Activated naive CD4-positive, alpha-beta T cell treated with anti-CD3 and anti-CD28 coated beads, Interleukin-2, amount 50 U/mL, for 24 hours (primary cell): ENCODE measurements around the gene SLC9A9.

ENCODE experiments used
- H3K27ac Mint-ChIP-seq: one replicate; pipeline ENCODE4 v1.8.0; 2021; ENCODE audit warnings: mild to moderate bottlenecking, mixed read lengths
- H3K27me3 Mint-ChIP-seq: one replicate; pipeline ENCODE4 v1.8.0; 2021; ENCODE audit warnings: mixed read lengths
- H3K36me3 Mint-ChIP-seq: one replicate; pipeline ENCODE4 v1.8.0; 2021; ENCODE audit warnings: mixed read lengths
- H3K4me1 Mint-ChIP-seq: one replicate; pipeline ENCODE4 v1.8.0; 2021; ENCODE audit warnings: mixed read lengths
- H3K4me3 Mint-ChIP-seq: one replicate; pipeline ENCODE4 v1.8.0; 2021; ENCODE audit warnings: mild to moderate bottlenecking, mixed read lengths
- H3K9me3 Mint-ChIP-seq: one replicate; pipeline ENCODE4 v1.8.0; 2021; ENCODE audit warnings: mixed read lengths

Gene SLC9A9

DNA sequence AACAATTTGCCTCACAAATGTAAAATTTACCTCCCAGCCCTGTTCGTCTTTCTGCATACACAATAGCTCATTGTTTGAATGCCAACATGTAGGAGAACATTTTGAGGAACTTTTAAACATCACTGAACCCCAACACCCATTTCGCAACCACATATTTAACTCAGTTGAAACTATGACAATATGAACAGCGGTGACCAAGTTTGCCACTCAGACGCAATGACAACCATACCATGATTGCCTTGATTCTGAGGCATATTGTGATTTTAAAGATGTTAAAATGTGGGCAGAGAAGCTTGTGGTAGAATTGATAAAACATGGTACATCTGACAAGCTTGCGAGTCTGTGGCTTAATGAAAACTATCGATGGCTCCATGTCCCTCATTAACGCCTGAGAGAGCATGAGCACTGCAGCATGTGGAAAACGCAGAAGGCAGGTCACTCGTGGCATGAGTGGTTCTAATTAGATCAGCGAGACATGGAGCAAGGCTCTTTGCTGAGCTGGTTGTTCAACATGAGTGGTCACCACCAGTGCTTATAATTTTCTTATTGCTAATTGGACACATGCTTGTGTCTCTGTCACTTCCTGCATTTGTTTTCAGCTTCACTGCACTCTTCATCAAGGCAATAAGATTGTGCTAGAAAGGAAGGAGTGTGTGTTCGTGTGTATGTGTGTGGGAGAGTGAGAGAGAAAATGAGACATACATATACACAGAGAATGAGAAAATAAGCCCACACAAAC, 611.9 kb downstream of the SLC9A9 start:
- Mint-ChIP-seq H3K27me3 (no peaks in the 10 kb centered on the region), H3K4me3 (no peak overlapping the region), H3K4me1 (peaks cover 23% of the 10 kb centered on the region), H3K9me3 (peaks cover 10% of the 10 kb centered on the region), H3K36me3 (peaks cover 9% of the 10 kb centered on the region), H3K27ac (peak overlapping the region; percentile 13)

DNA sequence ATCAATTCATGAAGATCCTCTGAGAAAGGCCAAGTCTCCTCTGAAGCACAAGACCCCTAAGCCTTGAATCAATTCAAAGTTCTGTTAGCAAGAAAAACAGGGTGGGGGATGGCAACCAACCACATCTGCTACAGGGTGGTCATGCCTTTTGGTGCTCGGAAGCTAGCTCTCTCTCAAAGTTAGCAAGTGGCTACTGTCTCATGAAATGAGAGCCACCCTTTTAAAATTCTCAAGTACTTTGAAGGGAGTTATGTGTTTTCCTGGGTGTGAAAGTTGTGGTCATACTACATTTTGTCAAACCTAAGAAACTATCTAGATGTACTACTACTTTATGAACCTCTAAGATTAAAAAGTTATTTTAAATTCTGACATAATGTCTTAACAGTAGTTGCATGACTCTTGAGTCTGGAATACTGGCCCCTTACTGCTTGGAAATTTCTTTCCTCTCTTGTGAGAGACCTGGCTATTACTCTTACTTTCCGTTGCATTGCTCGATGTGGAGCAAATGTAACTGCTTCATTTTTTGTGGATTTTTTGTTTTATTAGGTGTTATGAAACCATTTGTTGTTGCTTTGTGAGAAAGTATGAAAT, 612.6 kb downstream of the SLC9A9 start:
- peaks cover 9% of the 10 kb centered on the region for H3K36me3 Mint-ChIP-seq
- peaks cover 10% of the 10 kb centered on the region for H3K9me3 Mint-ChIP-seq
- H3K27ac Mint-ChIP-seq: no peak overlapping the region
- H3K4me1 Mint-ChIP-seq: peaks cover 16% of the 10 kb centered on the region
- H3K4me3 Mint-ChIP-seq: no peak overlapping the region
- H3K27me3 Mint-ChIP-seq: no peaks in the 10 kb centered on the region

GRCh38 chr3:143234526-143234925, 613.7 kb downstream of the SLC9A9 start:
- H3K36me3 Mint-ChIP-seq: peaks cover 9% of the 10 kb centered on the region
- peaks cover 10% of the 10 kb centered on the region for H3K9me3 Mint-ChIP-seq
- no peak overlapping the region for H3K27ac Mint-ChIP-seq
- H3K27me3 Mint-ChIP-seq: no peaks in the 10 kb centered on the region
- H3K4me3 Mint-ChIP-seq: no peak overlapping the region
- peaks cover 11% of the 10 kb centered on the region for H3K4me1 Mint-ChIP-seq

DNA sequence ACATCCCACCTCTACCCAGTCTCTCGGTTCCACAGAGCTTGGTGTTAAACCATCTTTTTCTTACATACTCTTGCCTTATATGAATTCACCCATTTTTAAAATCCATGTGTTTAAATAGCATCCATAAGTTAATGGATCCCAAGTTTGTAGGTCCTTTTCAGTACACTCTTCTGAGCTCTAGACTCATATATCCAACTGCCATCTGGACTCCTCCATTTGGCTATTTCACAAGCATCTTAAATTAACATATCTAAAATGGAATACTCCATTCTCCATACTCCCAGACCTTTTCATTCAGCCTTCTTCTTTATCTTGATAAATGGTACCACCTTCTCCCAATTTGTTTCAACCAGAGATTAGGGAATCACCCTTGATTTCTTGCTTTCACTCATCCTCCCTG, 615.3 kb downstream of the SLC9A9 start:
- Mint-ChIP-seq H3K4me3 (no peak overlapping the region), H3K36me3 (peaks cover 9% of the 10 kb centered on the region), H3K27ac (no peak overlapping the region), H3K4me1 (peaks cover 6% of the 10 kb centered on the region), H3K27me3 (no peaks in the 10 kb centered on the region), H3K9me3 (peaks cover 10% of the 10 kb centered on the region)

DNA sequence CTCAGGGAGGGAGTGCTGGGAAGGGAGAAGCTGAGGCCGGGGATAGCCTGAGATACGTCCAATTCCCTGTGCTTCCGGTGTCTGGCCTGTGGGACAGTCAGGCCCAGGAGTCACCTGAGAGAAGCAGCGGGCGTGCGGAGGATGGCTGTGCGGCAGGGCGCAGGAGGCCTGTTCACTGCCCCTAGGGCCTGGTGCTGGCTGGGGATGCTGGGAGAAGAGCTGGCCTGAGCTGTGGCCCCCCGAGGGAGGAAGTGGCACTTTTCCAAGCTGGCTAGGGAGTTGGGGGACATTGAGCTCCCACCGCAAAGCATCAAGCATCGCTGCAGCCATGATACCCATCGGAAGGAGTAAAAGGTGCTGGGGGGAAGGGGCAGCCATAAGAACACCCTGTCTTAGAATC, 619.9 kb downstream of the SLC9A9 start:
- no peaks in the 10 kb centered on the region for H3K4me1 Mint-ChIP-seq
- H3K4me3 Mint-ChIP-seq: no peak overlapping the region
- H3K9me3 Mint-ChIP-seq: no peaks in the 10 kb centered on the region
- H3K27ac Mint-ChIP-seq: no peak overlapping the region
- H3K36me3 Mint-ChIP-seq: no peaks in the 10 kb centered on the region
- no peaks in the 10 kb centered on the region for H3K27me3 Mint-ChIP-seq

GRCh38 chr3:143226678-143227291, 621.5 kb downstream of the SLC9A9 start:
- no peak overlapping the region for H3K27ac Mint-ChIP-seq
- H3K9me3 Mint-ChIP-seq: no peaks in the 10 kb centered on the region

DNA sequence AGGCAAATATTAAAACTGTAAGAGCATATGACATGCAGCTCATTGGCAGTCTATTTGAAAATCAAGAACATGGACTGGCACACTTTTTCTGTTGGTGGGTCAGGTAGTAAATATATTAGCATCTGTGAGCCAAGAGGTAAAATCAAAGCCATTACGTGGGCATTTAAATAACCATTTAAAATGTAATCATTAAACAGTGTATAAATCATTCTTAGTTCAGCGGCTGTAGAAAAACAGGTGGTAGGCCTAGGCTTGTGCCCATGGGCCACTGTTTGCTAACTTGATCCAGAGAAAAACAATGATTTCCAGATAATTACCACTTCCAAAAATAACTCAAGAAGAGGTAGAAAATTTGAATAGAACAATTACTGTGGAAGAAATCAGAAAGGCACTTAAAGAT, 623.6 kb downstream of the SLC9A9 start:
- Mint-ChIP-seq H3K4me3 (no peak overlapping the region), H3K27me3 (no peaks in the 10 kb centered on the region), H3K4me1 (peaks cover 6% of the 10 kb centered on the region), H3K9me3 (no peaks in the 10 kb centered on the region), H3K36me3 (no peaks in the 10 kb centered on the region), H3K27ac (no peak overlapping the region)

More at GRCh38 chr3:143226678-143227291, 621.5 kb downstream of the SLC9A9 start:
- Mint-ChIP-seq H3K4me1 (no peaks in the 10 kb centered on the region), H3K27me3 (no peaks in the 10 kb centered on the region), H3K4me3 (no peak overlapping the region), H3K36me3 (no peaks in the 10 kb centered on the region)

GRCh38 chr3:143222981-143223380, 625.3 kb downstream of the SLC9A9 start:
- Mint-ChIP-seq H3K4me3 (no peak overlapping the region), H3K27ac (no peak overlapping the region), H3K4me1 (peaks cover 12% of the 10 kb centered on the region), H3K9me3 (no peaks in the 10 kb centered on the region), H3K36me3 (no peaks in the 10 kb centered on the region), H3K27me3 (no peaks in the 10 kb centered on the region)

- Mint-ChIP-seq H3K4me3 (no peak overlapping the region), H3K36me3 (no peaks in the 10 kb centered on the region), H3K9me3 (no peaks in the 10 kb centered on the region), H3K27ac (no peak overlapping the region), H3K4me1 (peaks cover 17% of the 10 kb centered on the region), H3K27me3 (no peaks in the 10 kb centered on the region)
Observed at GRCh38 chr3:143222505-143222904, 625.8 kb downstream of the SLC9A9 start.

DNA sequence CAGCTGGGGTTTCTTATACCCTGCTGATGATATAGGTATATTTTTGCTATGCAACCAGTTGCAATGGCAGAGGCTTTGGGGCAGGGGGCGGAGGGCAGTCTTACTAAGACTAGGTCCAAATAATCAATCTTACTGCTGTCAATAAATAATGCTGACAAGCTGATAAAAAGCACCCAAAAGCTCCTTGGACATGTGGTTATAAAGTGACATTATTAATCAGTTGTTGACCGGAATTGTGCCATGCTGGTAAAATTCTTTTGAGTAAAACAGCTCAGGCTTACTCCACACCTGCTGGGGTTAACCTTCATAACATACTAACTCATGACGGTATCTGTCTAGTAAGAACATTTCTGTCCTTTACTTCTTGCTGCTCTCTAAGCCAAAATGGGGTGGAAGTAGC, 626.8 kb downstream of the SLC9A9 start:
- H3K9me3 Mint-ChIP-seq: no peaks in the 10 kb centered on the region
- no peak overlapping the region for H3K4me3 Mint-ChIP-seq
- peaks cover 28% of the 10 kb centered on the region for H3K4me1 Mint-ChIP-seq
- no peaks in the 10 kb centered on the region for H3K27me3 Mint-ChIP-seq
- no peak overlapping the region for H3K27ac Mint-ChIP-seq
- no peaks in the 10 kb centered on the region for H3K36me3 Mint-ChIP-seq

DNA sequence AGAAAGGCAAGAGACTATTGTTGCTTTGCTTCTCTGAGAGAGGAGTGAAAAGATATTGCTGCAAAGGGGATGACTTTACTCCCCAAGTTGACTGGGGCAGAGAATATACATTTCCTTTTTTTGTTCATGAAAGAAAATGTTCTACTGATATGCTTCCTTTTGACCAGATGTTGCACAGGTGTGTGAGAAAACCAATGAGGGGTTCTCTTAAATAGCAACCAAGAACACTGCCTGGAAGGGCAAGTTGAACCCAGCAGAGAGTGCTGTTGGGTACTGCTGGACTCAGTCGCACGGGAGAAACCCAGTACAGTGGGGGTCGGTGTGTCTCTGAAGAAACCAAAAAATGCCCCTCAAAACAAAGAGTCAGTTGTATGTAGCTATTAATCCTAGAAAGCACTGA, 627.5 kb downstream of the SLC9A9 start:
- no peaks in the 10 kb centered on the region for H3K27me3 Mint-ChIP-seq
- H3K27ac Mint-ChIP-seq: no peak overlapping the region
- H3K9me3 Mint-ChIP-seq: no peaks in the 10 kb centered on the region
- no peak overlapping the region for H3K4me3 Mint-ChIP-seq
- H3K4me1 Mint-ChIP-seq: peaks cover 33% of the 10 kb centered on the region
- no peaks in the 10 kb centered on the region for H3K36me3 Mint-ChIP-seq

DNA sequence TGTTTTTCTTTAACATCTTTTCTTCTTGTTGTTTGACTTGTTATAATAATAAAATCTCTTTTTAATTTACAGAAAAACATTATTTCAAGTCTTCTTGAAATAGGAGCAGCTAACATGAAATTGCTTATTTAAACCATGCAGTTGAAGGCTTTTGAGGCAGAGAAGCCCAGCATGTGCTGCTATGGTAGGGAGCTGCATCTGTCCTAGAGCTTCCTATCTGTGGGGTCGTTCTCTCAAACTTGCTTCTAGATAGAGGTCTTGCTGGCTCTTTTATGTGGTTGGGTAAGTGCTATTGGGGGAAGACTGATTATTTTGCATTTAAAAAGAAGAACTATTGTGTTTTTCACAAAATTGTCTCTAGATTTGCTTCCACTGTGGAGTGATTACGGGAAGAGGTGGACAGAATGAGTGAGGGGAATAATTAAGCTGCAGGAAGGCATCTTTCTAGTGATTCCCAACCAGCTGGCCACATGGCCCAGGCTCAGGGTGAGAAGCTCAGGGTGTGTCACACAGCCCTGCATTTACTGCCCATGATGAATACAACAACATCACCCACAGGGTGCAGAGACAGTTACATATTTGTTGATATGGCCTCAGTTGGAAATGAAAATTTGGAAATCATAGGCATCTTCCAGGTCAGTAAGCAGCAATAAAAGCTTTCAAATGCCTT, 630.0 kb downstream of the SLC9A9 start:
- no peak overlapping the region for H3K4me3 Mint-ChIP-seq
- H3K27ac Mint-ChIP-seq: no peak overlapping the region
- no peaks in the 10 kb centered on the region for H3K36me3 Mint-ChIP-seq
- no peaks in the 10 kb centered on the region for H3K9me3 Mint-ChIP-seq
- H3K4me1 Mint-ChIP-seq: peaks cover 36% of the 10 kb centered on the region
- no peaks in the 10 kb centered on the region for H3K27me3 Mint-ChIP-seq

DNA sequence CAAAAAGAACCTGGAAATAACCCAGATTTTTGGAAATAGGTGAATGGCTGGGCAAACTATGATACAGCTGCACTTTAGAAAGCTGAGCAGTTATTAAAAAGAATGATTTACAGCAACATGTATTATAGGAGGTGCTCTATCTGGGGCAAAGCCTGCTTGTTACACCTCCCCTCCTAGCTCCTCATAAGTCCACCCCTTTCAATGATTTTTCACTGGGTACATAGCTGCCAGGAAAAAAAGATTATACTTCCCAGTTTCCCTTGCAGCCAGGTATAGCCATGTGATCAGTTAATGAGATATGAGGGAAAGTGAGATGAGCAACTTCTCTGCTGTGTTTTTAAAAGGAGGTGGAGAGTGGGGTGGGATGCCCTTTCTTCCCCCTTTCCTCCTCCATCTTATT, 631.0 kb downstream of the SLC9A9 start:
- Mint-ChIP-seq H3K27ac (no peak overlapping the region), H3K4me3 (peak overlapping the region; percentile 81), H3K27me3 (no peaks in the 10 kb centered on the region), H3K4me1 (peaks cover 36% of the 10 kb centered on the region), H3K9me3 (no peaks in the 10 kb centered on the region), H3K36me3 (no peaks in the 10 kb centered on the region)

GRCh38 chr3:143216709-143217182, 631.5 kb downstream of the SLC9A9 start:
- Mint-ChIP-seq H3K4me3 (peak overlapping the region; percentile 81), H3K36me3 (no peaks in the 10 kb centered on the region), H3K4me1 (peaks cover 36% of the 10 kb centered on the region), H3K9me3 (no peaks in the 10 kb centered on the region), H3K27ac (peak overlapping the region; percentile 80), H3K27me3 (no peaks in the 10 kb centered on the region)
